Measurements from ENCODE around the gene KATNAL2. TPM values are rescaled to one million over a fixed set of nuclear protein-coding genes. Genes with fewer than 3 reads are reported as not detected.

KATNAL2 gene
- total RNA-seq, 1 donor from 2014 or later: 4.5 TPM

Other genes with a start within 250 kb of the KATNAL2 start
- 0.23 TPM for gene ST8SIA5, start 160.5 kb upstream of the KATNAL2 start, total RNA-seq
- gene PIAS2, start 95 bp upstream of the KATNAL2 start, total RNA-seq: 13.7 TPM
- not detected for gene ELOA2, start 118.0 kb downstream of the KATNAL2 start, total RNA-seq
- gene HDHD2, start 232.9 kb downstream of the KATNAL2 start, total RNA-seq: 29.7 TPM